ENCODE measurements around the gene CPSF2.
"Not testable (repeated sequence)": the region's sequence is repeated elsewhere in the genome, so short reads cannot be mapped to it uniquely, and the experiment has no call there.

CPSF2 gene

GRCh38 chr14:92160619-92161018 lies 38.9 kb downstream of the CPSF2 start:
- no peak for DNase-seq

GRCh38 chr14:92161521-92161920 lies 39.8 kb downstream of the CPSF2 start:
- DNase-seq = no peak

- no peak for DNase-seq
Observed at GRCh38 chr14:92164958-92165357, 43.2 kb downstream of the CPSF2 start.

GRCh38 chr14:92173668-92174067 lies 51.9 kb downstream of the CPSF2 start:
- no peak for DNase-seq

- DNase-seq = no peak
Observed at GRCh38 chr14:92175811-92176210, 54.0 kb downstream of the CPSF2 start.

GRCh38 chr14:92176476-92176875 lies 54.7 kb downstream of the CPSF2 start:
- DNase-seq = no peak

- DNase-seq = not testable (repeated sequence)
Observed at GRCh38 chr14:92179178-92179577, 57.4 kb downstream of the CPSF2 start.

GRCh38 chr14:92185559-92185958 lies 63.8 kb downstream of the CPSF2 start:
- no peak for DNase-seq

- not testable (repeated sequence) for DNase-seq
Observed at GRCh38 chr14:92187616-92188015, 65.8 kb downstream of the CPSF2 start.

- no peak for DNase-seq
Observed at GRCh38 chr14:92190768-92191167, 69.0 kb downstream of the CPSF2 start.

GRCh38 chr14:92198804-92199203 lies 77.0 kb downstream of the CPSF2 start:
- no peak for DNase-seq

GRCh38 chr14:92199763-92200162 lies 78.0 kb downstream of the CPSF2 start:
- DNase-seq = no peak

GRCh38 chr14:92203116-92203515 lies 81.3 kb downstream of the CPSF2 start:
- DNase-seq = no peak

GRCh38 chr14:92204792-92205191 lies 83.0 kb downstream of the CPSF2 start:
- no peak for DNase-seq

GRCh38 chr14:92207012-92207927 lies 85.5 kb downstream of the CPSF2 start:
- DNase-seq = no peak

GRCh38 chr14:92207928-92208265 lies 86.1 kb downstream of the CPSF2 start:
- no peak for DNase-seq

GRCh38 chr14:92209141-92209540 lies 87.4 kb downstream of the CPSF2 start:
- no peak for DNase-seq

- DNase-seq = not testable (repeated sequence)
Observed at GRCh38 chr14:92213125-92213524, 91.4 kb downstream of the CPSF2 start.

GRCh38 chr14:92215579-92215978 lies 93.8 kb downstream of the CPSF2 start:
- DNase-seq = no peak

GRCh38 chr14:92217936-92218335 lies 96.2 kb downstream of the CPSF2 start:
- no peak for DNase-seq

Measured in femur (tissue), 1 donor.